Mesendoderm (in vitro differentiated cells): Measurements from ENCODE around the gene TMEM198.

Experiments used
- DNase-seq: peaks from one replicate; pipeline ENCODE4 v3.0.0; 2013
- H2AK5ac ChIP-seq: 2 replicates; pipeline ENCODE4 v1.6.1; 2013; ENCODE audit warnings: low read length, inconsistent platforms
- H2BK120ac ChIP-seq: 2 replicates; pipeline ENCODE4 v1.6.1; 2013; ENCODE audit warnings: low read depth, mild to moderate bottlenecking, low read length, moderate library complexity, mixed read lengths
- H2BK15ac ChIP-seq: replicated peaks from 2 replicates; pipeline ENCODE4 v1.6.1; 2013; ENCODE audit warnings: low read depth, mild to moderate bottlenecking, moderate library complexity
- H2BK5ac ChIP-seq: 2 replicates; pipeline ENCODE4 v1.6.1; 2013; ENCODE audit warnings: low read length, inconsistent platforms
- H3K18ac ChIP-seq: 2 replicates; pipeline ENCODE4 v1.6.1; 2013; ENCODE audit warnings: mild to moderate bottlenecking, low read length, mixed read lengths
- H3K23ac ChIP-seq: one replicate; pipeline ENCODE4 v1.6.1; 2013; ENCODE audit warnings: low read length
- H3K27ac ChIP-seq: 2 replicates; pipeline ENCODE4 v1.5.1; 2013; ENCODE audit warnings: low read depth, mild to moderate bottlenecking, inconsistent platforms, low read length, moderate library complexity
- H3K27me3 ChIP-seq: 2 replicates; pipeline ENCODE4 v1.6.1; 2013; ENCODE audit warnings: low read length, control low read depth, mild to moderate bottlenecking, inconsistent platforms; ENCODE audit not compliant: insufficient read depth, poor library complexity
- H3K36me3 ChIP-seq: 2 replicates; pipeline ENCODE4 v1.6.1; 2013; ENCODE audit warnings: low read length, inconsistent platforms; ENCODE audit not compliant: control insufficient read depth, insufficient read depth
- H3K4ac ChIP-seq: one replicate; pipeline ENCODE4 v1.6.1; 2013; ENCODE audit warnings: low read depth, mild to moderate bottlenecking, low read length, moderate library complexity
- H3K4me1 ChIP-seq: 2 replicates; pipeline ENCODE4 v1.6.1; 2013; ENCODE audit warnings: low read depth, low read length, inconsistent platforms; ENCODE audit not compliant: control insufficient read depth
- H3K4me2 ChIP-seq: 2 replicates; pipeline ENCODE4 v1.6.1; 2013; ENCODE audit warnings: low read length
- H3K4me3 ChIP-seq: 2 replicates; pipeline ENCODE4 v1.5.1; 2013; ENCODE audit warnings: mild to moderate bottlenecking, low read length
- H3K56ac ChIP-seq: one replicate; pipeline ENCODE4 v1.6.1; 2013; ENCODE audit warnings: low read length
- H3K79me1 ChIP-seq: 2 replicates; pipeline ENCODE4 v1.6.1; 2013; ENCODE audit warnings: low read length, inconsistent platforms
- H3K79me2 ChIP-seq: 2 replicates; pipeline ENCODE4 v1.6.1; 2013; ENCODE audit warnings: mild to moderate bottlenecking, low read length; ENCODE audit not compliant: control insufficient read depth, insufficient read depth
- H3K9ac ChIP-seq: 2 replicates; pipeline ENCODE4 v1.6.1; 2013; ENCODE audit warnings: low read length, inconsistent platforms
- H4K5ac ChIP-seq: one replicate; pipeline ENCODE4 v1.6.1; 2013; ENCODE audit warnings: low read length
- H4K8ac ChIP-seq: one replicate; pipeline ENCODE4 v1.6.1; 2013; ENCODE audit warnings: low read depth, mild to moderate bottlenecking, control low read depth, low read length, moderate library complexity
- WGBS: extraction: QIAGEN DNeasy Blood & Tissue Kit; methylation state at CpG from one replicate; pipeline ENCODE4 v1.1.7; 2013; ENCODE audit warnings: low lambda C conversion rate, missing lambda C conversion rate; ENCODE audit not compliant: insufficient coverage; ENCODE audit errors: extremely low coverage; 5-methylcytosine and 5-hydroxymethylcytosine counted together

Gene TMEM198

DNA sequence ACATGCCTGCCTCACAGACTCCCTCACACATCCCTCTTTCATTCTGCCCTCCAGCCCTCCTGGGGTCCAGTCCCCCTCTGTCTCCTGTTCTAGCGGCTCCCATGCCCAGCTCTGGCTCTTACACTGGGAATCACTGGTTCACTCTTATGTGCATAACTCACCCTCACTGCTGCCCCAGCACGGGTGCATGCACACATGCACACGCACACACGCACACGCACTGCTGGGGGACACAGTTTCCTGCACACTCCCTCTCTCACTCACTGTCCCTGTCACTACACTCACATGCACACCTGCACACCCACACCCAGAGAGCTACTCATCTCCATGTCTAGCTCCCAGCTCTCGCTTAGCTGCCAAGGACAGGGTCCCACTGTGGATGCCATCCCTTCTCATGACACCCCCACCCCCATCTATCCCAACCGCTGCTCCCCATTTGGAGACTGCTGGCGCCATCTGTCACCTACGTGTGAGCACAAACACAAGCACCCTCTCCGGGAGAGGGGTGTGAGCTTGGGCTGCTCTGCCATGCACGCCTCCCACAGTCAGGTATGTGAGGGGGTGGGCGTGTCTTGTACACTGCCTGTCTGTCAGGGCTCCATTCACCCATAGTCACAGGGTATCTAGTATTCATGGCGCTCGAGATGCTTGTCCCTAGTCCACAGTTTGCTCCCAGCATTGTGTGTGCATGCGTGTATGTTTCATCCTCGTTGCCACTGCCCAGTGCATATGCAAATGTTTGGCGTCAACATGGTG lies 27.8 kb upstream of the TMEM198 start:
- Histone ChIP-seq H4K5ac (no peak overlapping the region), H3K18ac (no peak overlapping the region), H3K79me2 (no peaks in the 10 kb centered on the region), H2AK5ac (no peak overlapping the region), H3K27ac (no peak overlapping the region), H2BK5ac (no peak overlapping the region), H3K23ac (no peak overlapping the region), H3K56ac (no peak overlapping the region), H4K8ac (no peak overlapping the region), H3K4me2 (no peak overlapping the region), H3K9ac (no peak overlapping the region), H3K4me1 (peaks cover 2% of the 10 kb centered on the region), H3K4me3 (no peak overlapping the region), H2BK120ac (no peak overlapping the region), H3K27me3 (peaks cover 22% of the 10 kb centered on the region), H3K79me1 (no peaks in the 10 kb centered on the region), H3K4ac (no peak overlapping the region), H2BK15ac (no peak overlapping the region), H3K36me3 (no peaks in the 10 kb centered on the region)
- no peak for DNase-seq
- no CpG with 5 or more reads among the region's 17 CpGs for WGBS

DNA sequence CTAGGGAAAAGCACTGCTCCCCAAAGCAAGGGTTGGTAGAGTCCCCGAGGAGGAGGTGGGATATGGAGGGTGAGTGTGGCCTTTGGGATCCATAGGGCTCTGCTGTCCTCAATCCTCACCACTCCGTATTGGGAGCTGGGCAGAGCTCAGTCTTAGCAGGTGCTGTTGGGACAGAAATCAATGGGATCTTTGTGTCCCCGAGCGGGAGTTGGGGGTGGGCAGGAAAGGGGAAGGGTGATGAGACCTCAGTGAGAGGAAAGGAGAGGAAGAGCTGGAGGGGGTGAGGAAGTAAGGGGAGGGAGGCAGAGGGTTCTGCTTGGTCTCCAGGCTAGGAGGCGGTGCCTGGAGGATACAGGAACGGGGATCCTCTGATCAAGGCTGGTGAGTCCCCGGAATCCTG lies 26.9 kb upstream of the TMEM198 start:
- H2BK15ac ChIP-seq = no peak overlapping the region
- no peaks in the 10 kb centered on the region for H3K79me1 ChIP-seq
- no peak overlapping the region for H3K18ac ChIP-seq
- peaks cover 17% of the 10 kb centered on the region for H3K27me3 ChIP-seq
- H2AK5ac ChIP-seq = no peak overlapping the region
- H3K27ac ChIP-seq = no peak overlapping the region
- no CpG with 5 or more reads among the region's 7 CpGs for WGBS
- no peak overlapping the region for H3K4me2 ChIP-seq
- no peak overlapping the region for H2BK5ac ChIP-seq
- H4K5ac ChIP-seq = no peak overlapping the region
- H3K79me2 ChIP-seq = no peaks in the 10 kb centered on the region
- no peak overlapping the region for H2BK120ac ChIP-seq
- H3K4ac ChIP-seq = no peak overlapping the region
- peaks cover 5% of the 10 kb centered on the region for H3K4me1 ChIP-seq
- no peak overlapping the region for H3K9ac ChIP-seq
- H3K4me3 ChIP-seq = no peak overlapping the region
- no peaks in the 10 kb centered on the region for H3K36me3 ChIP-seq
- no peak for DNase-seq
- no peak overlapping the region for H3K56ac ChIP-seq
- H4K8ac ChIP-seq = no peak overlapping the region
- H3K23ac ChIP-seq = no peak overlapping the region

DNA sequence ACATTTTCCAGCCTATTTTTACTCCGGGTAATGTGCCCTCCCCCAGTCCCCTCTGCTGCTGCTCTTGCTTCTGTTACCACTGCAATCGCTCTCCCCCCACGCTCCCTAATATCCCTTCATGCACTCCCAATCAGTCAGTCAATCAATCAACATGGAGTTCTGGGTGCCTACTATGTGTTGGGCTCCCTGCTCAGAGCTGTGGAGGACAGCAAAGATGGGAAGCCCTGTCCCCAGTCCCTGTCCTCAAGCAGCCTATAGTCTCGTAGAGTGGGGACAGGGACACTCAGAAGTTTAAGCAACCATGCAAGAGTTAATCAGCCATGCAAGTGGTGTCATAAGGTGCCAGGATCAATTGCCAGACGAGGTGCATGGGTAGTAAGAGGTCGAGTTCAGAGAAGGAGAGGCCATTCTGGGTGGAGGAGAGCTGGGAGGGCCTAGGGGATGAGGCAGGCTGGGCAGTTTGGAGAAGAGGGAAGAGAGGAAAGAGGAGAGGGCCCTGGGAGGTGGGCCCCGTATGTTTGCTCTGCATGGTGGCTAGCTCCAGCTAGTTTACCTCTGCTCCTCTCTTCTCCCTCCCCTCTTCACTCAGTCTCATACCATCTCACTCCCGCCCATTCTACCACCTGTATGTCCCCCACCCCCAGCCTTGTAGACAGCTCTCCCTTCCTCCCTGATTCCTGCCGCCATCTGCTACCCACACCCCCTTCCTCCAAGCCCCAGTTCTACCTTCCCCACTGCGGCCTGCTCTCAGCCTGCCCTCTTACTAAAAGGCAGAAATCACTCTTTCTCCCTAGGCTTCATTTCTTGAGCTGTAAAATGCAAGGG lies 25.7 kb upstream of the TMEM198 start:
- no peaks in the 10 kb centered on the region for H3K36me3 ChIP-seq
- H3K79me1 ChIP-seq = no peaks in the 10 kb centered on the region
- no peak overlapping the region for H2BK5ac ChIP-seq
- no peak overlapping the region for H4K8ac ChIP-seq
- no peak overlapping the region for H3K9ac ChIP-seq
- no peak overlapping the region for H3K27ac ChIP-seq
- H2AK5ac ChIP-seq = no peak overlapping the region
- no peak overlapping the region for H3K4ac ChIP-seq
- peaks cover 10% of the 10 kb centered on the region for H3K27me3 ChIP-seq
- H3K18ac ChIP-seq = no peak overlapping the region
- no peak overlapping the region for H4K5ac ChIP-seq
- no peak overlapping the region for H3K4me3 ChIP-seq
- no CpG with 5 or more reads among the region's 10 CpGs for WGBS
- H2BK15ac ChIP-seq = no peak overlapping the region
- H3K4me2 ChIP-seq = no peak overlapping the region
- no peaks in the 10 kb centered on the region for H3K79me2 ChIP-seq
- H2BK120ac ChIP-seq = no peak overlapping the region
- no peak for DNase-seq
- peak overlapping the region; percentile 15 for H3K56ac ChIP-seq
- H3K4me1 ChIP-seq = peaks cover 7% of the 10 kb centered on the region
- H3K23ac ChIP-seq = no peak overlapping the region

DNA sequence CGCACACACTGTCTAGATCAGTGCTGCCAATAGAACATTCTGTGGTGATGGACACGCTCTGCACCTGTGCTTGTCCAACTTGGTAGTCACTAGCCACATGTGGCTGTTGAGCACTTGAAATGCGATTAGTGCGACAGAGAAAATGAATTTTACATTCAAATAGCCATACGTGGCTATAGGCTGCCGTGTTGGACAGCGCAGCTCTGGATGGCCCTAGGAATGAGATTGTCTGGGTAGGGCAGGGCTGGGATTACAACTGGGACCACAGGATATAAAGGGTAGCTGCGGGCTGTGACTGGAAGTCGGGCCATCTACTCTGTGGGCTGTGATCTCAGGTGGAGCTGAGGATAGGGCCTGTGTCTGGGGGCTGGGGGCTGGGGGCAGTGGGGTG lies 24.3 kb upstream of the TMEM198 start:
- Histone ChIP-seq H3K27ac (no peak overlapping the region), H2BK5ac (no peak overlapping the region)

DNA sequence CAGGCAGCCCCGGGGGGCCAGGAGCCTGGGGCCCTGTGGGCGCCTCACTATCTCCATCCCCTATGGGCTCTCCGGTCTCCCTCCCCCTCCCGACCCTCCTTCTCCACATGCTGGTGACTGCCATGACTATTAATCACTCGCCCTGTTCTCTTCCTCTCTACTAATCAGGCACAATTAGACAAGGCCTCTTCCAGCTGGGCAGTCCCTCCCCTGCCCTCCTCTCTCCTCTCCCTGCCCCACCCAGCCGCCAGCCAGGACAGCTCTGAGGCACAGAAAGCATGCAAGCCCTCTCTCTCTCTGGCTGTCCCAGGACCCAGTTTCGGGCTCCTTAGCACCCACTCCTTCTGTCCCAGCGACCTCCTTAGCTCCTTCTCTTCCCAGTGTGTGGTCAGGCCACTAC lies 23.7 kb upstream of the TMEM198 start:
- Histone ChIP-seq H2BK15ac (no peak overlapping the region), H3K4me1 (peaks cover 6% of the 10 kb centered on the region), H3K9ac (no peak overlapping the region)

More for the DNA sequence above, 24.3 kb upstream of the TMEM198 start:
- no peak overlapping the region for H3K23ac ChIP-seq
- H3K18ac ChIP-seq = no peak overlapping the region
- H3K4me2 ChIP-seq = no peak overlapping the region
- no peak overlapping the region for H3K4me3 ChIP-seq
- H2BK15ac ChIP-seq = no peak overlapping the region
- H3K4ac ChIP-seq = no peak overlapping the region
- H2AK5ac ChIP-seq = no peak overlapping the region
- no CpG with 5 or more reads among the region's 9 CpGs for WGBS
- H3K56ac ChIP-seq = no peak overlapping the region
- H2BK120ac ChIP-seq = no peak overlapping the region
- DNase-seq = no peak
- no peaks in the 10 kb centered on the region for H3K79me1 ChIP-seq
- H3K27me3 ChIP-seq = no peaks in the 10 kb centered on the region
- no peaks in the 10 kb centered on the region for H3K36me3 ChIP-seq
- H4K5ac ChIP-seq = no peak overlapping the region
- H3K9ac ChIP-seq = no peak overlapping the region
- no peaks in the 10 kb centered on the region for H3K79me2 ChIP-seq
- H3K4me1 ChIP-seq = peaks cover 6% of the 10 kb centered on the region
- no peak overlapping the region for H4K8ac ChIP-seq

More for the DNA sequence above, 23.7 kb upstream of the TMEM198 start:
- no peak overlapping the region for H2BK120ac ChIP-seq
- no peak for DNase-seq
- no peak overlapping the region for H3K4me3 ChIP-seq
- H3K18ac ChIP-seq = no peak overlapping the region
- H3K4me2 ChIP-seq = no peak overlapping the region
- no peaks in the 10 kb centered on the region for H3K79me2 ChIP-seq
- H3K23ac ChIP-seq = no peak overlapping the region
- H3K4ac ChIP-seq = no peak overlapping the region
- H4K5ac ChIP-seq = no peak overlapping the region
- H2BK5ac ChIP-seq = no peak overlapping the region
- no peak overlapping the region for H4K8ac ChIP-seq
- H3K36me3 ChIP-seq = no peaks in the 10 kb centered on the region
- no peaks in the 10 kb centered on the region for H3K27me3 ChIP-seq
- H2AK5ac ChIP-seq = no peak overlapping the region
- no peaks in the 10 kb centered on the region for H3K79me1 ChIP-seq
- no CpG with 5 or more reads among the region's 8 CpGs for WGBS
- H3K27ac ChIP-seq = no peak overlapping the region
- H3K56ac ChIP-seq = no peak overlapping the region
